NCI-H460 (cell line): ENCODE data around the gene TUBAL3. TPM values are rescaled to one million over a fixed set of nuclear protein-coding genes. Genes with fewer than 3 reads are reported as not detected.

Source experiments
- DNase-seq: peaks from one replicate; pipeline ENCODE4 v3.0.0-alpha.2; 2016; ENCODE audit warnings: low read depth; ENCODE audit errors: extremely low read depth
- polyA plus RNA-seq: library from polyadenylated mRNA; depleted of rRNA; stranded (reverse); fragments of >200 nt; gene quantifications from 2 replicates; pipeline ENCODE4 v1.2.3, GENCODE V29; 2014; cell fraction: nucleus; rRNA removed
- total RNA-seq: library from RNA; depleted of rRNA; stranded (reverse); fragments of >200 nt; shearing (Covaris generic); gene quantifications from 2 replicates; pipeline ENCODE4 v1.2.3, GENCODE V29; 2014; rRNA removed

Gene TUBAL3
- 1.6 and 1.9 TPM in 2 replicates for total RNA-seq
- 0.33 and 0.72 TPM in 2 replicates for polyA plus RNA-seq

- DNase-seq, result no peak
Measured at GRCh38 chr10:5404208-5405041, at the start of gene TUBAL3. Gene TUBAL3, minus strand, starts transcription at chr10:5404828. Its CDS starts 36 bp downstream, at chr10:5404792.

DNA sequence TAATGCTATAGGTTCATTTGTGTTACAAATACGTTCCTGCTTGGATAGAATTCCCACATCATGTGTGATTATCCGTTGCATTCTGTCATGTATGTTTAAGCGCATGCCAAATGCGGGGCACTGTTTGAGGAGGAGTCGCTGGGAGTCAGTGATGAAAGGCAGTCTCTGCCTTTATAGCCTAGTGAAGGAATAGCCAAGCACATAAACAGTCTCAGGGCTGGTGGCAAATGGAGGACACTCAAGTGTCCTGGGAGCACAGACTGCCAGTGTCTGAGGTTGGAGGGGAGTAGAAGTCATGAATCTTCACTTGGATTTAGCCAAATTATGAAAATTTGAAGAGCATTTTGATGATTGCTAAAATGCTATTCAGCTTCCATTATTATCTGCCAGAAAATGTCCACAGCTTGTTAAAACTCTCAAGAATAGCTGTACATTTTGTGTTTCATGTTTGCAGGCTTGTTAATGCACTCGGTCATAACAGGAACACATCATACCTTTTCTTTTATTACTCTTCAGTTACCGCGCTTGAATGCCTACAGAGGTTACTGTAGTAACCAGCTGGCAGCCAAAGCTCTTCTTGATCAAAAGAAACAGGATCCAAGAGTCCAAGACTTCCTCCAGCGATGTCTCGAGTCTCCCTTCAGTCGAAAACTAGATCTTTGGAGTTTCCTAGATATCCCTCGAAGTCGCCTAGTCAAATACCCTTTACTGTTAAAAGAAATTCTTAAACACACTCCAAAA is 49.3 kb upstream of the TUBAL3 start:
- DNase-seq, result no peak

GRCh38 chr10:5450605-5451384 is 46.2 kb upstream of the TUBAL3 start:
- no peak for DNase-seq

GRCh38 chr10:5449823-5450222 is 45.2 kb upstream of the TUBAL3 start:
- no peak for DNase-seq

DNA sequence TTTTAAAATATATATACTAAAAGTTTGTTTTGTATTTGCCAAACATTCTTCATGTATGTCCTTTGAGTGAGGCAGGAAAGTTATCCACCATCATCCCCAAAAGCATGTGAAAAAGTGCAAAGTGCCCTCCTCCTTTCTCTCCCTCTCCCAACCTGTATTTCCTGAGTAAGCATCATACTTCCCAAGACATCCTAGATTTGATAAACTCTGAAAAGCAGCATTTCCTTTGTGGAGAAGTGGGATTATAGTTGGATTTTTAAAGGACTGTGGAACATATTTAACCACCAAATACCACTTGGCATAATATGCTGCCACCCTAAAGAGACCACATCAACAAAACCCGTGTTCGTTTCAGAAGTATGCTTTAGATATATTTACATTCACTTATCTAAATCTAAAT is 44.6 kb upstream of the TUBAL3 start:
- no peak for DNase-seq

GRCh38 chr10:5448333-5449001 is 43.8 kb upstream of the TUBAL3 start:
- no peak for DNase-seq

DNA sequence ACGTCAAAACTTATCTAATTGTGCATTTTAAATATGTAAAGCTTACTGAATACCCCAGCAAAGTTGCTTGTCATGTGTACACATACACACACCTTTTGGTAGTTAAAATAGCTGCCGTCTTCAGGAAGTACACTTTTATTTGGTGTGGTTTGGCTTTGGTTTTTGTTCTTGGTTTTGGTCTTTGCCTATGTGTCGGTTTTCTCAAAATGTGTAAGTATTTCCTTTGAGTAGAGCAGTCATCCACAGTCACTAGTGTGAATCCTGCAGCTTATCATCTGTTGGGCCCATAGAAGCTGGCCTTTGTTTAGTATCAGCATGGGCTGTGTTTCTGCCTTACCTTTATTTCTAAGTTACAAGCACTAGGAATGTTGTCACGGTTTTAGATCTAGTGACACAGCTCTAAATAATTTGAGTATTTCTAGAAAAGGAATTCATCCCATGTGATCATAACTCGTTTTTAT is 43.0 kb upstream of the TUBAL3 start:
- no peak for DNase-seq

DNA sequence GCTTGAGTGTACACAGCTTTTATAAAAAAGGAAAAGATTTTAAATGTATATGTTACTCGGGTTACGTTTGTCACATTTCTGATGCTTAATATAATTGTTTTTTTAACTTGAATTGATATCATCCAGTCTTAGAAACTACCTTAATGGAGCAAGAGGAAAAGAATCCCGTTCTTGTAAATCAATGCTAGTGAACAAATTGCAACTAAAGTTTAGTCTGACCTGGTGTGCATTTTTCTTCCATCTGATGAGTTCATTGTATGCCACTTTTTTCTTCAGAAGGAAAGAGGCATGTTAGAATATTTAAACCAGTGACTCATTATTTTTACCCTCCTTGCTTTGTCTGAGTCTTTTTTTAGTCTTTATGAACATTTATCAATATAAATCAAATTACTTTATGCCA is 42.4 kb upstream of the TUBAL3 start:
- DNase-seq, result no peak

DNA sequence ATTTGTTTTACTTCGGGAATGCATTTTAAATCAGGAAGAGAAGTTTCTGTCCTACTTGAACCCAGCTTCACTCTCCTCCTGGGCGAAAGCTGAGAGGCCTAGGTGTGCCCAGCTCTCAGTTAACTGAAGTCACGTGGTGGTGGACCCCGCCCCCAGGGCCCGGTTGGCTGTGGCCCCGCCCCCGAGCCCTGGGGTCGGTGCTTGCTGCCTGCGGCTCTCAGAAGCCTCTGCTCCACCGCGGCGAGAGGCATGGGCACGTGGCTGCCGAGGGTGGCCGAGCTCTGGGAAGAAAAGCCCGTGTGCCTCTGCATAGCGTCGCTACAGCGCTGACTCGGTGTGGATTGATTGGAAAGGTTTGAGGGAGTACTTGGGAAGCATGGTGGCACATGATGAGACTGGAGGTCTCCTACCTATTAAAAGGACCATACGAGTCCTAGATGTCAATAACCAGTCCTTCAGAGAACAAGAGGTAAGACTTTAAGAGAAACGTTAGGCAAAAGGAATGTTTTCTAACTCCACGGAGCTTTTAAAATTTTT is 41.8 kb upstream of the TUBAL3 start:
- peak; percentile 80 for DNase-seq

GRCh38 chr10:5445006-5445405 is 40.4 kb upstream of the TUBAL3 start:
- no peak for DNase-seq

- no peak for DNase-seq
Measured at GRCh38 chr10:5443429-5443828, 38.8 kb upstream of the TUBAL3 start.

DNA sequence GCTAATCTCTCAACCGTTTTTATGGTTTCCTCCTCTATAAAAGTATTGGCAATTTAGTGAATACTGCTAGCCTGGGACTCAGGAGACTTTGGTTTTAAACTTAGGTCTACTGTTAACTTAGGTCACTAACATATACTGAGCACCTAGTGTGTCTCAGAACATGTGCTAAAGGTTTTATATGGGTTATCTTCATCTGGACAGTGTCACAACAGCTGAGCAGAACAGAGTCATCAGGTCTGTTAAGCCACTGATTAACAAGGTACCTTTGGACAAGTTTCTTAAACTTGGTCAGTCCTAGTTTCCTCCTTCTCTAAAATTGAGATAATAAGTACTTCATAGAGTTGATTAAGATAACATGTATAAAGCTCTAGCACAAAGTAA is 38.4 kb upstream of the TUBAL3 start:
- no peak for DNase-seq

DNA sequence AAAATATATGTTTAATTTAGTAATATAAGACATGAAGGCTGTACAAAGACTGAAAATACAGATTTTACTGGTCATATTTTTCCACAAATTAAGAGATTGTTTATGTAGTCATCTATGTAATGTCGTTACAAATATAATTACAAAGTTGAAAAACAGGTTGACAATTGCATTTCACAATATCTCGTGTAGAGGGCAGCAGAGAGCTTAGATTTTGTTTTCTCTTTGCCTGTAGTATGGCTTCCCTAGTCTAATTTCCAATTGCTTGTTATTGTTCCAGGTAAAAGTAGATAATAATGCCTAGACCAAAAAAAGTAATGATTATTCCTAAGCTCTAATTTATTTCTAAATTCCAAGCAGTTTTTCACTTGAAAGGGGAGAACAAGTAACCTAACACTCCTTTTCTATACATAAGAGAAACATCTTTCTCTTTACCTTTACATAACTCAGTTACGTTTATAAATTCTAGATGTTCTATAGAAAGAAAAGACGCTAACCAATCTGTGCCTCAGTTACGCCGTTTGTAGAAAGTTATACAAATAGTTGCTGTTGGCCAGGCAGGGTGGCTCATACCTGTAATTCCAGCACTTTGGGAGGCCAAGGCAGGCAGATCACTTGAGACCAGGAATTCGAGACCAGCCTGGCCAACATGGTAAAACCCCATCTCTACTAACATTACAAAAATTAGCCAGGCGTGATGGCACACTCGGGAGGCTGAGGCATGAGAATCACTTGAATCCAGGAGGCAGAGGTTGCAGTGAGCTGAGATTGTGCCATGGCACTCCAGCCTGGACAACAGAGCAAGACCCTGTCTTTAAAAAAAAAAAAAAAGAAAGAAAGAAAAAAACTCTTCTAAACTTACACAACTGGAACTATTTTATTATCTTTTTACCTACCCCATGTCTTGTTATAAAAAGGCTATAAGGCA is 37.7 kb upstream of the TUBAL3 start:
- peak; percentile 40 for DNase-seq

GRCh38 chr10:5441106-5441505 is 36.5 kb upstream of the TUBAL3 start:
- no peak for DNase-seq

- no peak for DNase-seq
Measured at GRCh38 chr10:5440206-5440605, 35.6 kb upstream of the TUBAL3 start.

DNA sequence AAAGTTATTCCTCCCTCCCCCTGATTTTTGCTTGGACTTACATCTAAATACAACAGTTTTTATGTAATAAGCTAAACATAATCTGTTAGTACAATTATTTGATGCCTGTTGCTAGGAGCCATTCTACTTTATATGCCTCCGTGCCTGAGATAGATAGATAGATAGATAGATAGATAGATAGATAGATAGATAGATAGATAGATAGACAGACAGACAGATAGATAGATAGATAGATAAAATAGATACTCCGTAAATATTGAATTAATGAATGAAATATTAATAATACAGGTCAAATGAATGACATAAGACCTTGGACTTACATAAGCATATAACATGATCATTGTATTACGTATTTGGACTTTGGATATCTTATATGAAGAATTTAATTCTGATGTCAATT is 30.7 kb upstream of the TUBAL3 start:
- no peak for DNase-seq

GRCh38 chr10:5434017-5434753 is 29.6 kb upstream of the TUBAL3 start:
- peak; percentile 49 for DNase-seq

GRCh38 chr10:5433182-5433581 is 28.6 kb upstream of the TUBAL3 start:
- no peak for DNase-seq
